ENCODE data around the gene PHLPP1.

Gene PHLPP1

DNA sequence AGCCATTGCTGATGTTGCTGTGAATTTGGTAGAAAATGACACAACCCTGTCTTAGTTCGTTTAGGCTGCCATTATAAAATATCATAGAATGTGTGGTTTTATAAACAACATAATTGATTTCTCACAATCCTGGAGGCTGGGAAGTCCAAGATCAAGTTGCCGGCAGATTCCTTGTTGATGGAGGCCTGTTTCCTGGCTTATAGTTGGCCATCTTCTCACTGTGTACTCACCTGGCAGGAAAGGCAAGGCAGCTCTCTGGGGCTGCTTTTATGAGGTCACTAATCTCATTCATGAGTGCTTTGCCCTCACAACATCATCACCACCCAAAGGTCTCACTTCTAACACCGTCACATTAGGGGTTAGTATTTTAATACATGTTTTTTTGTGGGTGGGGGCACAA is 58.4 kb downstream of the PHLPP1 start:
- Histone ChIP-seq H3K4me3 (ENCODE audit: low read depth, low read length) (no peak overlapping the region), H3K4me1 (ENCODE audit: control insufficient read depth, insufficient read depth, low read length) (peaks cover 11% of the 10 kb centered on the region), H3K36me3 (ENCODE audit: control insufficient read depth in 2 of 2, insufficient read depth in 1 of 2, low read length in 2 of 2) (no peaks in the 10 kb centered on the region; a peak in 1 of 3 replicates), H3K9me3 (ENCODE audit: control insufficient read depth, insufficient read depth, low read depth, low read length) (no peaks in the 10 kb centered on the region), H3K27ac (ENCODE audit: extremely low read depth, low read depth, low read length) (no peak overlapping the region)
- CTCF ChIA-PET: no interaction called here
- TF ChIP-seq ZNF19 (tag by site-specific recombination; IDR thresholded peaks at IDR 0.05; ENCODE audit: low read depth): no peak
- no peak for TF ChIP-seq FEZF1 (tag by site-specific recombination; IDR thresholded peaks at IDR 0.05)
- no peak for TF ChIP-seq BCL11B (tag by site-specific recombination; IDR thresholded peaks at IDR 0.05; ENCODE audit: low read depth)
- TF ChIP-seq ZNF132 (tag by site-specific recombination; IDR thresholded peaks at IDR 0.05; ENCODE audit: borderline replicate concordance): no peak
- TF ChIP-seq GLI2 (tag by site-specific recombination; IDR thresholded peaks at IDR 0.05; ENCODE audit: borderline replicate concordance, low read depth): no peak
- TF ChIP-seq ZFP41 (tag by site-specific recombination; IDR thresholded peaks at IDR 0.05; ENCODE audit: borderline replicate concordance): no peak
- no peak for TF ChIP-seq MZF1 (tag by site-specific recombination; IDR thresholded peaks at IDR 0.05; ENCODE audit: borderline replicate concordance)
- no peak for TF ChIP-seq PRDM1 (tag by site-specific recombination; IDR thresholded peaks at IDR 0.05)
- TF ChIP-seq, protein P1, sequence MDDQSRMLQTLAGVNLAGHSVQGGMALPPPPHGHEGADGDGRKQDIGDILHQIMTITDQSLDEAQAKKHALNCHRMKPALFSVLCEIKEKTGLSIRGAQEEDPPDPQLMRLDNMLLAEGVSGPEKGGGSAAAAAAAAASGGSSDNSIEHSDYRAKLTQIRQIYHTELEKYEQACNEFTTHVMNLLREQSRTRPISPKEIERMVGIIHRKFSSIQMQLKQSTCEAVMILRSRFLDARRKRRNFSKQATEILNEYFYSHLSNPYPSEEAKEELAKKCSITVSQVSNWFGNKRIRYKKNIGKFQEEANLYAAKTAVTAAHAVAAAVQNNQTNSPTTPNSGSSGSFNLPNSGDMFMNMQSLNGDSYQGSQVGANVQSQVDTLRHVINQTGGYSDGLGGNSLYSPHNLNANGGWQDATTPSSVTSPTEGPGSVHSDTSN (CRISPR knock-in tag; IDR thresholded peaks at IDR 0.05): no peak
- no peak for TF ChIP-seq ZNF391 (tag by site-specific recombination; IDR thresholded peaks at IDR 0.05; ENCODE audit: borderline replicate concordance, low read depth)
- TF ChIP-seq, protein P2, sequence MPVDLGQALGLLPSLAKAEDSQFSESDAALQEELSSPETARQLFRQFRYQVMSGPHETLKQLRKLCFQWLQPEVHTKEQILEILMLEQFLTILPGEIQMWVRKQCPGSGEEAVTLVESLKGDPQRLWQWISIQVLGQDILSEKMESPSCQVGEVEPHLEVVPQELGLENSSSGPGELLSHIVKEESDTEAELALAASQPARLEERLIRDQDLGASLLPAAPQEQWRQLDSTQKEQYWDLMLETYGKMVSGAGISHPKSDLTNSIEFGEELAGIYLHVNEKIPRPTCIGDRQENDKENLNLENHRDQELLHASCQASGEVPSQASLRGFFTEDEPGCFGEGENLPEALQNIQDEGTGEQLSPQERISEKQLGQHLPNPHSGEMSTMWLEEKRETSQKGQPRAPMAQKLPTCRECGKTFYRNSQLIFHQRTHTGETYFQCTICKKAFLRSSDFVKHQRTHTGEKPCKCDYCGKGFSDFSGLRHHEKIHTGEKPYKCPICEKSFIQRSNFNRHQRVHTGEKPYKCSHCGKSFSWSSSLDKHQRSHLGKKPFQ (tag by site-specific recombination; IDR thresholded peaks at IDR 0.05): no peak
- TF ChIP-seq ZNF843 (tag by site-specific recombination; IDR thresholded peaks at IDR 0.05): no peak
- no peak for TF ChIP-seq ZNF558 (tag by site-specific recombination; IDR thresholded peaks at IDR 0.05)
- POLR2A ChIA-PET: no interaction called here

DNA sequence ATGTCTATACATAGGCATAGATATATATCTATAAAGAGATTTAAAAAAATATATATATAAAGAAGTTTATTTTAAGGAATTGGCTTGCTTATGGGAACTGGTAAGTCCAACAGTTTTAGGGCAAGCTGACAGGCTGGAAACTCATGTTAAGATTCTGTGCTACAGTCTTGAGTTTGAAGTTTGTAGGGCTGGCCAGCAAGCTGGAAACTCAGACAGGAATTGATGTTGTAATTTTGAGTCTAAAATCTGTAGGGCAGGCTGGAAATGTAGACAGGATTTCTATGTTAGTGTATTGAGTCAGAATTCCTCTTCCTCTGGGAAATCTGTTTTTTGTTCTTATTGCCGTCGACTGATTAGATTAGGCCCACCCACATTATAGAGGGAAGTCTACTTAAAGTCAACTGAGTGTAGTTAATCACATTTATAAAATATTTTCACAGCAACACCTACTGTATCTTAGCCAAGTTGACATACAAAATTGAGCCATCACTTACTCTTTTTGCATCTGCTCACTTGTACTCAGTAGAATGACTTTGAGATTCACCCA is 60.8 kb downstream of the PHLPP1 start:
- Histone ChIP-seq H3K9me3 (ENCODE audit: control insufficient read depth, insufficient read depth, low read depth, low read length) (no peaks in the 10 kb centered on the region), H3K27ac (ENCODE audit: extremely low read depth, low read depth, low read length) (no peak overlapping the region), H3K36me3 (ENCODE audit: control insufficient read depth in 2 of 2, insufficient read depth in 1 of 2, low read length in 2 of 2) (no peaks in the 10 kb centered on the region), H3K4me1 (ENCODE audit: control insufficient read depth, insufficient read depth, low read length) (peaks cover 21% of the 10 kb centered on the region), H3K4me3 (ENCODE audit: low read depth, low read length) (no peak overlapping the region)
- CTCF ChIA-PET: no interaction called here
- TF ChIP-seq ZNF10 (tag by site-specific recombination; IDR thresholded peaks at IDR 0.05): peak; percentile 99
- TF ChIP-seq WT1 (tag by site-specific recombination; IDR thresholded peaks at IDR 0.05): no peak
- POLR2A ChIA-PET: no interaction called here

DNA sequence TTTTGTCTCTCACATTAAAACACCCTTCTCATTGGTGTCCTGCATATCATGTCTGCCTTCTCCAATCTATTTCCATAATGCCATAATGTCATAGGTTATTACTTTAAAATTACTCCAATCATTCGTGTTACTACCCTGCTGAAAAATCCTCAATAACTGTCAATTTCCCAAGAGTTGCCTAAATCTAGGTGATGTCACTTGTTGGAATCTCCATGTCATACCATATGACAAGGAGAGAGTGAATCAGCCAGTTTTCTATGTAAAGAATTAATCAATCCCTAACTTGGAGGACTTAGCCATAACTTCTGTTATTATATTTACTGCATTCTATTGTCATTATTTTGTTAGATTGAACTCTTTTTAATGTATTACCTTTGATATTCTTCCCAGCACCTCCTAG is 62.5 kb downstream of the PHLPP1 start:
- peaks cover 28% of the 10 kb centered on the region for H3K4me1 ChIP-seq (ENCODE audit: control insufficient read depth, insufficient read depth, low read length)
- CTCF ChIA-PET: interaction anchor here (0.6 to 0.7 kb wide), 2 partner anchors 11 to 43 kb away, joined by 3 to 6 read pairs; no protein-coding TSS in a partner anchor
- no peak overlapping the region for H3K4me3 ChIP-seq (ENCODE audit: low read depth, low read length)
- no peak overlapping the region for H3K27ac ChIP-seq (ENCODE audit: extremely low read depth, low read depth, low read length)
- POLR2A ChIA-PET: no interaction called here
- TF ChIP-seq ZBTB21 (tag by site-specific recombination; IDR thresholded peaks at IDR 0.05) (0 out of 2 replicates have a peak, but pooled peaks have one; percentile 25), ZNF629 (tag by site-specific recombination; IDR thresholded peaks at IDR 0.05) (peak; percentile 80), ZNF391 (tag by site-specific recombination; IDR thresholded peaks at IDR 0.05; ENCODE audit: borderline replicate concordance, low read depth) (no peak), ZNF654 (tag by site-specific recombination; IDR thresholded peaks at IDR 0.05; ENCODE audit: low read depth) (no peak), SP7 (tag by site-specific recombination; IDR thresholded peaks at IDR 0.05) (0 out of 2 replicates have a peak, but pooled peaks have one; percentile 10)
- TF ChIP-seq, protein P3, sequence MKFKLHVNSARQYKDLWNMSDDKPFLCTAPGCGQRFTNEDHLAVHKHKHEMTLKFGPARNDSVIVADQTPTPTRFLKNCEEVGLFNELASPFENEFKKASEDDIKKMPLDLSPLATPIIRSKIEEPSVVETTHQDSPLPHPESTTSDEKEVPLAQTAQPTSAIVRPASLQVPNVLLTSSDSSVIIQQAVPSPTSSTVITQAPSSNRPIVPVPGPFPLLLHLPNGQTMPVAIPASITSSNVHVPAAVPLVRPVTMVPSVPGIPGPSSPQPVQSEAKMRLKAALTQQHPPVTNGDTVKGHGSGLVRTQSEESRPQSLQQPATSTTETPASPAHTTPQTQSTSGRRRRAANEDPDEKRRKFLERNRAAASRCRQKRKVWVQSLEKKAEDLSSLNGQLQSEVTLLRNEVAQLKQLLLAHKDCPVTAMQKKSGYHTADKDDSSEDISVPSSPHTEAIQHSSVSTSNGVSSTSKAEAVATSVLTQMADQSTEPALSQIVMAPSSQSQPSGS (tag by site-specific recombination; IDR thresholded peaks at IDR 0.05; ENCODE audit: low read depth): peak; percentile 47; the same call in 1 of the 2 replicates
- no peaks in the 10 kb centered on the region for H3K36me3 ChIP-seq (ENCODE audit: control insufficient read depth in 2 of 2, insufficient read depth in 1 of 2, low read length in 2 of 2)
- H3K9me3 ChIP-seq (ENCODE audit: control insufficient read depth, insufficient read depth, low read depth, low read length): no peaks in the 10 kb centered on the region
